ENCODE data around the gene IL37. TPM values are rescaled to one million over a fixed set of nuclear protein-coding genes. Genes with fewer than 3 reads are reported as not detected.
A peak's percentile ranks its signal among the peaks of the same experiment; 100 is the strongest.
"Not testable (repeated sequence)": the region's sequence is repeated elsewhere in the genome, so short reads cannot be mapped to it uniquely, and the experiment has no call there.

The IL37 gene
- total and polyA plus RNA-seq, 8 donors = 0.21 to 1.1 (median 0.31) TPM; not detected in 4

GRCh38 chr2:112902816-112903215 is 8.1 kb upstream of the IL37 start:
- H3K4me3 ChIP-seq = no peak overlapping the region
- no peak for ATAC-seq
- peaks cover 0 to 4% of the 10 kb centered on the region in 2 donors for H3K4me1 ChIP-seq
- intact Hi-C loops (cut with DNase I) = no loop called here
- H3K36me3 ChIP-seq = no peaks in the 10 kb centered on the region
- TF ChIP-seq CTCF (IDR thresholded peaks at IDR 0.05) = no peak
- H3K9me3 ChIP-seq = no peaks in the 10 kb centered on the region
- no peak for DNase-seq
- no peak overlapping the region for H3K27ac ChIP-seq
- H3K27me3 ChIP-seq = no peaks in the 10 kb centered on the region

- Histone ChIP-seq H3K27me3 (no peaks in the 10 kb centered on the region), H3K4me3 (no peak overlapping the region), H3K9me3 (no peaks in the 10 kb centered on the region), H3K36me3 (no peaks in the 10 kb centered on the region), H3K4me1 (peaks cover 0 to 4% of the 10 kb centered on the region in 2 donors), H3K27ac (no peak overlapping the region)
- intact Hi-C loops (cut with DNase I) = no loop called here
- ATAC-seq (no peak), DNase-seq (no peak)
- TF ChIP-seq CTCF (IDR thresholded peaks at IDR 0.05) = no peak
Measured at GRCh38 chr2:112904883-112905282, 6.1 kb upstream of the IL37 start.

- Histone ChIP-seq H3K4me3 (no peak overlapping the region), H3K9me3 (no peaks in the 10 kb centered on the region), H3K27me3 (no peaks in the 10 kb centered on the region), H3K36me3 (no peaks in the 10 kb centered on the region), H3K27ac (no peak overlapping the region), H3K4me1 (peaks cover 0 to 4% of the 10 kb centered on the region in 2 donors)
- intact Hi-C loops (cut with DNase I) = no loop called here
- ATAC-seq = no peak
- no peak for DNase-seq
- no peak for TF ChIP-seq CTCF (IDR thresholded peaks at IDR 0.05)
Measured at GRCh38 chr2:112906276-112906675, 4.7 kb upstream of the IL37 start.

GRCh38 chr2:112907001-112907949 is 3.7 kb upstream of the IL37 start:
- H3K4me3 ChIP-seq = no peak overlapping the region
- TF ChIP-seq CTCF (IDR thresholded peaks at IDR 0.05) = no peak
- peaks cover 0 to 4% of the 10 kb centered on the region in 2 donors for H3K4me1 ChIP-seq
- no peak overlapping the region for H3K27ac ChIP-seq
- intact Hi-C loops (cut with DNase I) = no loop called here
- DNase-seq (peak in 1 of 4 donors; percentile 64), ATAC-seq (no peak)
- no peaks in the 10 kb centered on the region for H3K27me3 ChIP-seq
- no peaks in the 10 kb centered on the region for H3K9me3 ChIP-seq
- no peaks in the 10 kb centered on the region for H3K36me3 ChIP-seq

- ATAC-seq; DNase-seq; H3K9me3 ChIP-seq; intact Hi-C loops (cut with DNase I); H3K36me3 ChIP-seq; H3K4me3 ChIP-seq; H3K27ac ChIP-seq; H3K27me3 ChIP-seq; H3K4me1 ChIP-seq: not testable (repeated sequence)
Measured at GRCh38 chr2:112908559-112908958, 2.4 kb upstream of the IL37 start.

Data from left lung (tissue), 10 donors.